HG03378 (cell line): ENCODE measurements around the gene ACADL.

ENCODE experiments used
- ATAC-seq: cut with Tn5 transposase; IDR thresholded peaks from one replicate; pipeline ENCODE4 v1.9.1; 2021; ENCODE audit warnings: mild to moderate bottlenecking, moderate library complexity; ENCODE audit not compliant: unreplicated experiment

ACADL gene

DNA sequence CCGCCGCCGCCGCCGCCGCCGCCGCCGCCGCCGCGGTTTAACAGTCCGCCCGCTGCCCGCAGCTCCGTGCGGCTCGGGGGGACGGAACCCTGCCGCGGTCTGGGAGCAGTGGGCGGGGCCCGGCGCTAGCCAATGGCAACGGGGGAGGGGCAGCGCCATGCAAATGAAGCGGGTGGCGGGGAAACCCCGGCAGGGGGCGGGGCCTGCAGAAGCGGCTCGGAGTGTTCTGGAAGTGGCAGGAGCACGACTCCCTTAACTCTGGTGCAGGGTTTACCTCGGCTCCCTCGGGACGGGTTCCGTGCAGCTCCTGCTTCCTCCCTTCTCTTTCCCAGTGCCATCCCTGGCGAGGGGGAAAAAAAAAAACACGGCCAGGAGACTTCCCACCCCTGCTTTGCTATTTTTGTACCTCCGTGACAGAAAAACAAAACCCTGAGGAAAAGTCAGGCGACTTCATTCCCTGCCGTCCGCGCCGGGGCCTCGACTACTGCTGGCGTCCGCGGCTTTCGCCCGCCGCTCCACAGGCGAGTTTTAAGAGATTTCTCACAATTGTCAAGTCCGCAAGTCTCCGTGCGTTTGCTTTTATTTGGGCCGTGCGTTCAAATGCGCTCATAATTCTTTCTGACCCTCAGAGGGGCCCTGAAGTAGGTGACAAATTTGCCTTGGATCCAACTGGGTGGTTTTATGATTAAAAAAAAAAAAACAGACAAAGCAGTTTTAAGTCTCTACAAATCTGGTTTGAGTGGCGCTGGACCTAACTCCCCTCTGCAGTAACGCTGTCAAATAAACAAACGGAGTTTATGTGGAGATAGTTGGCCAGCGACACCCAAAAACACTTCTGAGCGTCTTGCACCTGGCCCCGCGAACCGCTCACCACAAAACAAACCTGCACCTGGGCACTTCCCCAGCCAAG lies 53.7 kb downstream of the ACADL start, which contains the start of gene KANSL1L:
Gene KANSL1L, minus strand, starts transcription at position 101 of the 910 bp plus-strand sequence. CDS start 16,827 bp downstream, outside the sequence.
- ATAC-seq, result peak; percentile 39

DNA sequence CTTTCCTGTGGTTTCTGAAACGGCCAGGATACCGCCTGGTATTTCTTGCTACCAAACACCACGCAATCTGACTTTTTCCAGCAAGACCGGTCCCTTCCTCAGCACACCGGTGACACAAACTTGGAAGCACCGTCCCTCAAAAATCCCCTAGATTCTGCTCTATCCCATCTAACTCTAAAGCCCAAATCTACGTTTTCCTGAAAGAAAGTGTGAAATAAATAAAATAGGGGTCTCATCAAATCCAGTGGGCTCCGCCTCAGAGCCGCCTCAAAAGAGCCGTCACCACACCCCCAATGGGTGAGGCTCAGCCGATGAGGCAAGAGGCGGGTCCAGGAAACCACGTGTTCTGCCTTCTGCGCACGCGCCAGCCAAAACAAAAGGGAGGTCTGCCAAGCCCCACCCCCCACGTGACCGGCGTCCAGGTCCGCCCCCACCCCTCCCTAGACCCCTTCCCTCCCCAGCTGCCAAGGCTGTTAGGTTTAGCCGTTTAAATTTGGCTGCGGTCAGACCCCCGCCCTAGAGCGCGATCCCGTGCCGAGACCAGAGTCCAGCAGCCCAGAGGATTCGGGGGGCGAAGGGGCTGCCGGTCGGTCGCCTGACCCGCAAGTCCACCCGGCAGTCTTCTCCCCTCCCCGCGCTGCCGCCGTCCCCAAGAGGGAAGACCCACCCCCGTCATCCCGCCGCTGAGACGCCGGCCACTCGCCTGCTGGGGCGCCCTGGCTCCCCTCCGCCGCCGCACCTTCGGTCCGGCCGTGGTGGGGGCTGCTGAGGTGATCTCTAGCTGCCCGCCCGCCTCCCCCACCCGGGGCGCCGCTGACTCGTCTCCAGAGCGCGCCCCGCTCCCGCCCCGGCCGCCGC lies 54.6 kb downstream of the ACADL start:
- peak; percentile 70 for ATAC-seq

DNA sequence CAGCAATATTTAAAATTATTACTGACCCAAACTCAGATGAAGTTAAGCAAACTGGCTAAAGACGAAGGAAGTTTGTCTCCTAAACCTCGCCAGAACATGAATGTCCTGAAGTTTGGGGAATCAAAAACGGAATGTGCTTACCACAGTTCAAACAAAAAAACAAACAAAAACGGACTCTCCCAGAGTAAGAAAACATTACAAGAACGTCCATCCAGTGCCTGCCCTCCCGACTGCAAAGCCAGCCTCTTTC lies 55.1 kb downstream of the ACADL start:
- ATAC-seq, result no peak

DNA sequence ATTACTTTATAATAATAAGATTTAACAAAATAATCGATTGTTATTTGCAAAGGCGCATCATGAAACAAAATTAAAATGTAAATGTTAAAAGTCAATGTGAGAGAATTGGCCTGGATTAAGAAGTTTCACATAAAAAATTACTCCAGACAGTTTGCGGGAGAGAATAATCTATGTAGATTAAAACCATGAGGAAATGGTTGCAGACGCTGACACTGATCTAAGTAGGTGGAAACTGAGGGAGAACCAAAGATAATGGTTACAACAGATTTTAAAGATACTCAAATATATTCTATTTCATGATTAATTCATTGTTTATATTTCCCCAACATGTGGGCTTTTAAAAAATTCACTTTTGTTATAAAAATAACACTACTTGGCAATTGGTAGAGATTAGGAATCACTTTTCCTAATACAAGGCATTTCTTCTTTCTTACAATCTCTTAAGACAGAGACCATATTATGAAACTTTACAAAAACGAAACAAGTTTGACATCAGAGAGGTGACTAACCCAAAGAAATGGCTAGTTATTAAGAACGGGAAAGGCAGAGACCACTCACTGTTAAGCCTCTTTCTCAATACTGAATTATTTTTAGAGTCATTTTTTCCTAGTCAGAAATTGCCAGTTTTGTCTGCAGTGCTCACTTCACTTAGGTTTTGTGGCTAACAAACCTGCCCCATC lies 55.6 kb downstream of the ACADL start:
- ATAC-seq, result peak; percentile 59

DNA sequence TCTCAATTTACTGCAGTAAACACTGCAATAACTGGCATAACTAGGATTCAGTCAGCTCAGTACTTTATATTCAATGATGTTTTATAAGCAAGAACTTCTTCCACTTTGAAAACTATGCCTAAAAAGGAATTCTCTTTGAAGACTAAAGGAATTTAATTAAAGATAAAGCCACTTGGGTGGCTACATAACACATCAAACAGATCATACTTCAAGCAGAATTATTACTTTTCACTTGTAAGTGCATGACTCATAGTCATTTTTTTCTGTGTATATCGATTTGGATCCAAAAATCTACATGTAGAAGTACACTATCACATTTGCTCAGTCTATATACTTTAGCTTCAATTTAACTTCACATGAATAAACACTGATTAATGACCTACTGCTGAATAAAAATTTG lies 58.0 kb downstream of the ACADL start:
- ATAC-seq, result no peak

DNA sequence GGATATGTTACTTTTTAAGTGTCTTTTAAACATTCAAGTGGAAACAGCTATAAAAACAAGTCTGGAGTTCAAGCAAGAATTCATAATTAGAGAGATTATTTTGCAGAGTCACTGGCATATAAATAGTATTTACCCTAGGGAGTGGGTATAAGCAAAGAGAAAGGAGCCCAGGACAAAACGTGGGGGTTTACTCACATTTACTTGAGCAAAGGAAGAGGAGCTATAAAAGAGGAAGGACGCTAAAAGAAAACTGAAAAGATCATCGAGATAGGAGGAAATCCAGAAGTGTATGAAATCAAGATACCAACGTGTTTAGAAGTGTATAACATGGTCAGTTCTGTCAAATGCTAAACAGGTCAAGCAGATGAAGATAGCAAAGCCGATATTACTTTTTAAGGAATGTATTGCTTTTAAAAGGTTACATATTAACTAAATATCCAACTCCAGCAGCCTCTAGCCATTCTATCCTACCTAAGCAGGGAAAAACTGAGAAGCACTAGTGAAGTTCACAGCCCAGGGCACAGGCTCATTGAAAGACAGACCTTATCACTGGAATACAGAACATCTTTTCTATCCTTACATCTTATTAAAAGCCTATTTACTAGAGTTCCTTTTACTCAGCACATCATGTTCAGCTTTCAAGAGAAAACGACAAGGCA lies 62.7 kb downstream of the ACADL start:
- ATAC-seq, result no peak

DNA sequence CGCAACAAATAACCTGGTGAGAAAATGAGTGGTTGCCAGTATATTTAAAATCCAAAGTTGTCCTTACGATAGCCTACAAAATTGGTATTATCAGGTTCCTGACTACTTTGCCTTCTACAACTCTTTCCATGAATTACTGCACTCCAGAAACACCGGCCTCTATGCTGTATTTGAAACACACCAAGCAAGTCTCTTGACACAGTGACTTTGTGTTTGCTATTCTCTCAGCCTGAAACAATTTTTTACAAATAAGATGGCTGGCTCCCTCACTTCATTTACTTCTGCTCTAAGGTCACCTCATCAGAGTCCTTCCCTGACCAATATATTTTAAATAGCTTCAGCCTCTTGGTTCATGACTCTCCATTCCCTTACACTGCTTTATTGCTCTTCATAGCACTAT lies 66.2 kb downstream of the ACADL start:
- ATAC-seq, result no peak

DNA sequence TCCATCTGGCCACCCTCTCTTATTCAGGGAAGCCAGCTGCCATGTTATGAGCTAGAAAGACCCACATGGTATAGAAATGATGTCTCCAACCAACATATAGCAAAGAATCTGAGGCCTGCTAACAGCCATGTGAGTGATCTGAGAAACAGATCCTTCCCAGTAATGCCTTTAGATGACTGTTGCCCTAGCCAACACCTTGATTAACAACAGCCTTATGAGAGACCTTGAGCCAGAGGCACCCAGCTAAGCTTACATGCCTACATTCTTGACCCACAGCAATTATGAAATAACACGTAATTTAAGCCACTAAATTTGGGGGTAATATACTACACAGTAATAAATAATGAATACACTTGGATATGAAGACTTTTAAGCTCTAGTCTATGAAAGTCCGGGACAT lies 67.0 kb downstream of the ACADL start:
- no peak for ATAC-seq

DNA sequence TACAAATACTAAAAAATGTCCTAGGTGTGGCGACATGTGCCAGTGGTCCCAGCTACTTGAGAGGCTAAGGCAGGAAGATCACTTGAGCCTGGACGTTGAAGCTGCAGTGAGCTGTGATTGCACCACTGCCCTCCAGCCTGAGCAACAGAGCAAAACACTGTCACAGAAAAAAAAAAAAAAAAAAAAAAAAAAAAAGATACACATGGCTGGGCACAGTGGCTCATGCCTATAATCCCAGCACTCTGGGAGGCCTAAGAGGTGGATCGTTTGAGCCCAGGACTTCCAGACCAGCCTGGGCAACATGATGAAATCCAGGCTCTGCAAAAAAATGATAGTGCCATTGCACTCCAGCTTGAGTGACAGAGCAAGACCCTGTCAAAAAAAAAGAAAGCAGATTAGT lies 67.7 kb downstream of the ACADL start:
- ATAC-seq, result no peak

DNA sequence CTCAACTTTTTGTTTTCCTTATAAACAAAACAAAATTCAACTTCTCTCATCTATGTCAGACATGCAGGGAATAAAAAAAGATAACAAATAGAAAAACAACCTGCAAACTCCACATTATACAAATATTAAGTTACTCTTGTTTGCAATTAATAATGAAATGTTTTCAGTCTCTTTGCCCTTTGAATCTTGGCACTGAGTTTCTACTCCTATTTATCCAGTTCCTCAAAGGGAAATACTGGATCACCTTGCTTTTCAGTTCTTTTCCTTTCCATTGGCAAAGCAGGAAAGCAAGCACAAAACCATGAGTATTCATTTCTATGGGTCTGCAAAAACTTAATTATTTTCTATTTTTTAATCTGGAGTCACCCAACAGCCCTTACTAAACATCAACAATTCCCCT lies 77.6 kb downstream of the ACADL start:
- ATAC-seq, result no peak
